ENCODE results near the gene TBC1D1.

The TBC1D1 gene

GRCh38 chr4:37982736-37983135 lies 91.9 kb downstream of the TBC1D1 start:
- DNase-seq (ENCODE audit: low read depth) = no peak
- no peak overlapping the region for H3K4me3 ChIP-seq (ENCODE audit: low read depth, low read length)
- in situ Hi-C loops (cut with HindIII; ENCODE audit: low sequenced_read_pairs) = no loop called here
- TF ChIP-seq CTCF (IDR thresholded peaks at IDR 0.05; ENCODE audit: low read depth, low read length, missing control alignments) = no peak

- DNase-seq (ENCODE audit: low read depth) = no peak
- no peak for TF ChIP-seq CTCF (IDR thresholded peaks at IDR 0.05; ENCODE audit: low read depth, low read length, missing control alignments)
- H3K4me3 ChIP-seq (ENCODE audit: low read depth, low read length) = no peak overlapping the region
- in situ Hi-C loops (cut with HindIII; ENCODE audit: low sequenced_read_pairs) = no loop called here
These were observed 93.1 kb downstream of the TBC1D1 start for GRCh38 chr4:37983951-37984350.

GRCh38 chr4:37985730-37986275 lies 94.9 kb downstream of the TBC1D1 start:
- DNase-seq (ENCODE audit: low read depth) = no peak
- TF ChIP-seq CTCF (IDR thresholded peaks at IDR 0.05; ENCODE audit: low read depth, low read length, missing control alignments) = no peak
- in situ Hi-C loops (cut with HindIII; ENCODE audit: low sequenced_read_pairs) = no loop called here
- no peak overlapping the region for H3K4me3 ChIP-seq (ENCODE audit: low read depth, low read length)

- H3K4me3 ChIP-seq (ENCODE audit: low read depth, low read length) = no peak overlapping the region
- no peak for DNase-seq (ENCODE audit: low read depth)
- in situ Hi-C loops (cut with HindIII; ENCODE audit: low sequenced_read_pairs) = no loop called here
- TF ChIP-seq CTCF (IDR thresholded peaks at IDR 0.05; ENCODE audit: low read depth, low read length, missing control alignments) = no peak
These were observed 97.8 kb downstream of the TBC1D1 start for GRCh38 chr4:37988670-37989069.

- no peak overlapping the region for H3K4me3 ChIP-seq (ENCODE audit: low read depth, low read length)
- no peak for DNase-seq (ENCODE audit: low read depth)
- no peak for TF ChIP-seq CTCF (IDR thresholded peaks at IDR 0.05; ENCODE audit: low read depth, low read length, missing control alignments)
- in situ Hi-C loops (cut with HindIII; ENCODE audit: low sequenced_read_pairs) = no loop called here
These were observed 98.7 kb downstream of the TBC1D1 start for GRCh38 chr4:37989398-37990260.

- TF ChIP-seq CTCF (IDR thresholded peaks at IDR 0.05; ENCODE audit: low read depth, low read length, missing control alignments) = no peak
- in situ Hi-C loops (cut with HindIII; ENCODE audit: low sequenced_read_pairs) = no loop called here
- H3K4me3 ChIP-seq (ENCODE audit: low read depth, low read length) = no peak overlapping the region
- DNase-seq (ENCODE audit: low read depth) = no peak
These were observed 99.9 kb downstream of the TBC1D1 start for GRCh38 chr4:37990731-37991245.

Measured in astrocyte of the cerebellum (primary cell).